IPS DF 6.9 (cell line): ENCODE measurements around the gene DDC.
"Not testable (repeated sequence)": the region's sequence is repeated elsewhere in the genome, so short reads cannot be mapped to it uniquely, and the experiment has no call there.

Experiments
- DNase-seq: peaks from one replicate; pipeline ENCODE4 v3.0.0-alpha.2; 2013; ENCODE audit warnings: low read depth, low spot score
- H3K27ac ChIP-seq: one replicate; pipeline ENCODE4 v1.5.1; 2013; ENCODE audit warnings: low read length, control low read depth
- H3K27me3 ChIP-seq: 2 replicates; pipeline ENCODE4 v1.6.1; 2013; ENCODE audit warnings: mild to moderate bottlenecking, low read length; ENCODE audit not compliant: control insufficient read depth, insufficient read depth
- H3K36me3 ChIP-seq: 2 replicates; pipeline ENCODE4 v1.6.1; 2013; ENCODE audit warnings: low read length; ENCODE audit not compliant: control insufficient read depth, insufficient read depth
- H3K4me1 ChIP-seq: 2 replicates; pipeline ENCODE4 v1.6.1; 2013; ENCODE audit warnings: low read length; ENCODE audit not compliant: control insufficient read depth, insufficient read depth
- H3K4me3 ChIP-seq: 2 replicates; pipeline ENCODE4 v1.5.1; 2013; ENCODE audit warnings: mild to moderate bottlenecking, low read length
- H3K9me3 ChIP-seq: 2 replicates; pipeline ENCODE4 v1.6.1; 2013; ENCODE audit warnings: low read length, inconsistent platforms; ENCODE audit not compliant: control insufficient read depth, insufficient read depth
- WGBS: extraction: QIAGEN DNeasy Blood & Tissue Kit; methylation state at CpG from one replicate; pipeline ENCODE4 v1.1.7; 2013; ENCODE audit warnings: mixed read lengths, missing lambda C conversion rate; ENCODE audit not compliant: insufficient read length, insufficient coverage; 5-methylcytosine and 5-hydroxymethylcytosine counted together

The DDC gene

DNA sequence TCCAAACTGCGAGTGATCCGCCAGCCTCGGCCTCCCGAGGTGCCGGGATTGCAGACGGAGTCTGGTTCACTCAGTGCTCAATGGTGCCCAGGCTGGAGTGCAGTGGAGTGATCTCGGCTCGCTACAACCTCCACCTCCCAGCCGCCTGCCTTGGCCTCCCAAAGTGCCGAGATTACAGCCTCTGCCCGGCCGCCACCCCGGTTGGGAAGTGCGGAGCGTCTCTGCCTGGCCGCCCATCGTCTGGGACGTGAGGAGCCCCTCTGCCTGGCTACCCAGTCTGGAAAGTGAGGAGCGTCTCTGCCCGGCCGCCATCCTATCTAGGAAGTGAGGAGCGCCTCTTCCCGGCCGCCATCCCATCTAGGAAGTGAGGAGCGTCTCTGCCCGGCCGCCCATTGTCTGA lies 106.0 kb downstream of the DDC start:
- H3K36me3 ChIP-seq, H3K27ac ChIP-seq, H3K4me3 ChIP-seq, H3K9me3 ChIP-seq, H3K27me3 ChIP-seq, H3K4me1 ChIP-seq, DNase-seq: not testable (repeated sequence)
- WGBS = no CpG with 5 or more reads among the region's 27 CpGs

DNA sequence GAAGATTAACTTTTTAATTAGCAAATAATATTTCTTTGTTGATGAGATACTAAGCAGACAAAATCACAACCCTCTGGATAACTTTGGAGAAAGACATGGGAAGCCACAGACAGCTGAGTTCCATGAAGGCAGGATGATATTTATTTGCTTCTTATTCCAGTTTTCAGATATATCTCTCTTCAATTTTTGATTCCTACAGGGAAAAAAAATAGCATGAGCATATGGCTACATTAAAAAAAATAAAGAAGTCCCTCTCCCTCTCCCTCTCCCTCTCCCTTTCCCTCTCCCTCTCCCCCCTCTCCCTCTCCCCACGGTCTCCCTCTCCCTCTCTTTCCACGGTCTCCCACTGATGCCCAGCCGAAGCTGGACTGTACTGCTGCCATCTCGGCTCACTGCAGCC lies 106.6 kb downstream of the DDC start:
- not testable (repeated sequence) for H3K27ac ChIP-seq, DNase-seq, H3K36me3 ChIP-seq, H3K9me3 ChIP-seq, H3K27me3 ChIP-seq, H3K4me3 ChIP-seq, H3K4me1 ChIP-seq
- WGBS = no CpG with 5 or more reads among the region's 4 CpGs

DNA sequence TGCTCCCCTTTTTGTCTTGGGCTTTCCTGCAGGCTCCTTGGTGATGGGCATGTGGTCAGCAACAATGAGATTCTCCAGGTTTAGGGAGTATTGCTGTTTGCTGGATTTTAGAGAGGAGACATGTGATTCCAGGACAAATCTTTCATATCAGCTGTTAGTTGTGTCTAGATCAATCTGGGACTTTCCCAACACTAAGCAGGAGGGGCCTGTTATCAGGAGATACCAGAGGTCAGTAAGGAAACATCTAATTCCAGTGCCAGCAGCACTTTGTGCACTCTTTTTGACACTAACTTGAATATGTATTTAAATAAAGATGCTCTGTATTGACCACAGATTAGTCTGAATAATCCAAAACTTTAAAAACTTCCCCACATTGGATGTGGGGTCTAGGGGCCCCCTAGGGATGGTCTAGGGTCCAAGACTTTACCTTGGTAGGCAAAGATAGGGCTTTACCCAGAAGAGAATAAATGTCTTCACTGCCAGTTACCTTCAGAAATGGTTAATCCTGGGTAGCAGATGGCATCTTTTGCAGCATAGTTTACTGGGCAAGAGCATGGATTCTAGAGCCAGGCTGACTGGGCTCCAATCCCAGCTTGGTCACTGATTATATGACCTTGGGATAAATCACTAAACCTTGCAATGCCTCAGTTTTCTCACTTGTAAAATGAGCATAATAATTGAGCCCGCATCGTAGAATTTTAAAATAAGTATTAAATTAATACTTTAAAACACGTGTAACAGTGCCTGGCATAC lies 108.7 kb downstream of the DDC start:
- Histone ChIP-seq H3K4me1 (no peaks in the 10 kb centered on the region), H3K27ac (no peak overlapping the region), H3K4me3 (no peak overlapping the region), H3K27me3 (no peaks in the 10 kb centered on the region), H3K9me3 (no peaks in the 10 kb centered on the region; the same call in 1 of the 2 replicates), H3K36me3 (no peaks in the 10 kb centered on the region)
- DNase-seq = no peak
- no CpG with 5 or more reads among the region's 3 CpGs for WGBS

DNA sequence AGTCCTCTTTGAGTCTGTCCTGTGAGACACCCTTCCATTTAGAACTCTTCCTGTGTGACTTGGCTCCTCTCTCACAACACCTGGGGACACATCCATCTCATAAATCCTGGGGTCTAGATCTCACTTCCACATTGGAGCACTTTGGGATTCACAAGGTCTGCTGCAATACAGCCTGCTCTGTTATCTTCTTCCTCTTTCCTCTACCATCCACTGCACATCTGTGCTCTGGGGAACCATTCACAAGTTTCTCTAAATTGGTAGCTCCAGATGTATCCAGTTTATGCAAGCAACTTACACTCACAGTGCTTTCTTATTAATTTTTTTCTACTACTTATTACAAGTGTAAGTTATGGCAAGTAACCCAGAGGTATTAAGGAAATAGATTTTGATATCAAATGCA lies 109.5 kb downstream of the DDC start:
- H3K4me1 ChIP-seq = 0 out of 2 replicates have a peak, but pooled peaks cover 2% of the 10 kb centered on the region
- H3K9me3 ChIP-seq = no peaks in the 10 kb centered on the region; the same call in 1 of the 2 replicates
- H3K27ac ChIP-seq = no peak overlapping the region
- no peaks in the 10 kb centered on the region for H3K36me3 ChIP-seq
- H3K4me3 ChIP-seq = no peak overlapping the region
- DNase-seq = no peak
- no peaks in the 10 kb centered on the region for H3K27me3 ChIP-seq

DNA sequence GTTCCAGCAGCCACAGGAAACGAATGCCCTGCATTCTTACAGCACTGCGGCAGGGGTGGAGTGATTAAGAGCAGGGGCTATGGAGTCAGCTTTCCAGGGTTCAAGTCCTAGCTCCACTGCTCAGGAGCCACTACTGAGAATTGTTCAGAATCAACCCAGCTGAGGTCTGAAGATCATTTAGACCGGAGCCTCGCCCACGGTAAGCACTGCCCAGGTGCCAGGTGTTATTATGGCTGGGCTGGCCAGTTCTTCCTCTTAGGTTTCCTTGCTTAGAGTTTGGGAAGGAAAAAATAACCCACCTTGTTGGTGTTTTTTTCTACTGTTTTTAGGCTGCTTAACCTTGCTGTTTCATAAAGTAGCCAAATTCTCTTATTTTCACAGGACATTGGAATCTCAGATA lies 110.2 kb downstream of the DDC start:
- Histone ChIP-seq H3K4me1 (0 out of 2 replicates have a peak, but pooled peaks cover 3% of the 10 kb centered on the region), H3K4me3 (no peak overlapping the region), H3K27ac (no peak overlapping the region), H3K27me3 (no peaks in the 10 kb centered on the region), H3K36me3 (no peaks in the 10 kb centered on the region), H3K9me3 (no peaks in the 10 kb centered on the region; the same call in 1 of the 2 replicates)
- DNase-seq = no peak
- no CpG with 5 or more reads among the region's 5 CpGs for WGBS

DNA sequence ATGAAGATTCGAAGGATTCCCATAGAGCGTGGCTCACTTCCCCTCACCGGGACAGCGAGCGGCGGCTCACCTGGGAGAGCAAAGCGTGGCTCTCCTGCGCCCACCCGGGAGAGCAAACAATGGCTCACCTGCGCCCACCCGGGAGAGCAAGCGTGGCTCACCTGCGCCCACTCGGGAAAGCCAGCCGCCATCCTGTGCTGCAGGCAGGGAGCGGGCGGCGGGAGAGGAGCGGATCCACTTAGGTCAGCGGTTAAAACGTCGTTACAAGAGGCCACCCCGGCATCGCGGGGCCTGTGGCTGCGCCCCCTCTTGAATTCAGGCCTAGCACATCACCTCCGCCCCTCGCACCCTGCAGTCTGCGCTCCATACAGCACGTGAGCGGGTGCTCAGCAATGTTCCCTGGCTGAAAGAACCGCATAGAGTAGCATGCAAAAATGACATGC lies 114.6 kb downstream of the DDC start:
- no peak for DNase-seq
- Histone ChIP-seq H3K27ac (no peak overlapping the region), H3K9me3 (no peaks in the 10 kb centered on the region), H3K4me3 (peak overlapping the region; percentile 88; the same call in 1 of the 2 replicates), H3K36me3 (no peaks in the 10 kb centered on the region), H3K4me1 (0 out of 2 replicates have a peak, but pooled peaks cover 3% of the 10 kb centered on the region), H3K27me3 (no peaks in the 10 kb centered on the region)
- WGBS = no CpG with 5 or more reads among the region's 32 CpGs

DNA sequence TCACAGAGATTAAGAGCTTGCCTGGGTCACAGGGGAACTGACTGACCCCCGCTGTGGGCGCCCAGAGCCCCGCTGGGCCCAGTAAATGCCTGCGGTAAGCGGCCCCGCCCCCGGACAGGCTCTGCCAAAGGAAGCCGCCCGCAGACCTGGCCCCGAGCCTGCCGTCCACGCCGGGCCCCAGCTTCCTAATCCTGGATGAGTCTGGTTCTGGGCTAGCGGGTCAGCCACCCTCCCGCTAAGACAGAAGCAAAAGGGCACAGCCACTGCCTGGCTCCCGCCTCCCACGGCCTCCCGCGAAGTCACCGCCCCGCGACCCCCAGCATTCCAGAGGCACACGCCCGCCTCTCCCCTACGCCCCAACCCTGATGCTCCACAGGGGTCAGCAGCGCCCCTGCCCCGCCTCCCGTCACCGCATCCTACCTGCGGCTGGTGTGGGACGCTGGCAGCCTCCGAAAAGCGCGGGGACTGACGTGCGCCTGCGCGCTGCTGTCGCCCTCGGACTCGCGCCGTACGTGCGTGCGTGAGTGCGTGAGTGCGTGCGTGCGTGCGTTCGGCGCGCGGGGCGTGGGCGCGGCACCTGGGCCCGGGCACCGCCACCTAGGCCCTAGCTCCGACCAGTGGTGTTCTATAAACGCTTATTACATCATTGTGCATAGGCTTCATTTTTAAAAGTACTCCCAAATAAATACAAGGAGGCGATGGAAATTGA lies 115.2 kb downstream of the DDC start, which contains the start of gene FIGNL1:
TSS of gene FIGNL1 (minus strand) at position 470 of the 709 bp plus-strand sequence. CDS start 3,063 bp downstream, outside the sequence.
- Histone ChIP-seq H3K4me3 (peak within 1 kb of the TSS; percentile 88), H3K27ac (no peak within 1 kb of the TSS), H3K27me3 (no peaks in the 10 kb centered on the region)

DNA sequence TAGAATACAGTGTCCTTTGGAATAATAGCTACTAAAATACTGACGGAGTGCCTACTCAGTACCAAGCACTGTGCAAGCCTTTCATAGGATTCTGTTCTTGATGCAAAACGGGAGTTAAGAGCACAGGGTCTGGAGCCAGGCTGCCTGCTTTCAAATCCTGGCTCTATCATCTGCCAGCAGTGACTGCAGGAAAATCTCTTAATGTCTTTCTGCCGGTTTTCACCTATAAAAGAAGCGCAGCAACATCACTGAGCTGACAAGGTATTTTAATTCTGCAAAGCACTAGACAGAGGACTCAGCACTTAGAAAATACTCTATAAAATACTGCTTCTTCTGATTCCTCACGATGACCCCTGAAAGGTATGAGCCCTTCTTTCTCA lies 115.7 kb downstream of the DDC start:
- no CpG with 5 or more reads among the region's 5 CpGs for WGBS
- DNase-seq = no peak
- Histone ChIP-seq H3K4me1 (0 out of 2 replicates have a peak, but pooled peaks cover 3% of the 10 kb centered on the region), H3K9me3 (no peaks in the 10 kb centered on the region), H3K36me3 (no peaks in the 10 kb centered on the region), H3K27ac (no peak overlapping the region), H3K4me3 (peak overlapping the region; percentile 88; the same call in 1 of the 2 replicates), H3K27me3 (no peaks in the 10 kb centered on the region)

More for the DNA sequence above, 115.2 kb downstream of the DDC start, which contains the start of gene FIGNL1:
- peak; percentile 22 for DNase-seq
- WGBS = no CpG with 5 or more reads among the region's 63 CpGs
- Histone ChIP-seq H3K4me1 (0 out of 2 replicates have a peak, but pooled peaks cover 3% of the 10 kb centered on the region), H3K9me3 (no peaks in the 10 kb centered on the region), H3K36me3 (no peaks in the 10 kb centered on the region)

DNA sequence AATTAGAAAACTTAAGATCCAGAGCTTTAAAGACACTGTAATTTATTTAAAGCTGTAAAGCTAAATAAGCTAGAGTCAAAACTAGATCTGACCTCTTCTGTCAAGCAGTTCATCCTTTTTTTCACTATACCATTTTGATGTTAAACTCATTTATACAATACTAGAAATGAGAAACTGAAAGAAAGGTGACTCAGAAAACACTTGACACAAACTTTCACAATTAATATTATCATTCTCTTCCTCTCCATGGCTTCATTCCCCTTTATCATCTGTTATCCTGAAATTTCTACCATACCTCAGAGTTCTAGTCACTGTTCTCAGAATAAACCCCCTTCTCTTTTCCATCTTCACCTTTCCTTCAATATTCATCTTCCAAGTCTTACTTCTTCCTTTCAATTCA lies 116.4 kb downstream of the DDC start:
- Histone ChIP-seq H3K4me1 (0 out of 2 replicates have a peak, but pooled peaks cover 3% of the 10 kb centered on the region), H3K27me3 (no peaks in the 10 kb centered on the region), H3K9me3 (no peaks in the 10 kb centered on the region), H3K4me3 (no peak overlapping the region), H3K27ac (no peak overlapping the region), H3K36me3 (no peaks in the 10 kb centered on the region)
- no peak for DNase-seq

DNA sequence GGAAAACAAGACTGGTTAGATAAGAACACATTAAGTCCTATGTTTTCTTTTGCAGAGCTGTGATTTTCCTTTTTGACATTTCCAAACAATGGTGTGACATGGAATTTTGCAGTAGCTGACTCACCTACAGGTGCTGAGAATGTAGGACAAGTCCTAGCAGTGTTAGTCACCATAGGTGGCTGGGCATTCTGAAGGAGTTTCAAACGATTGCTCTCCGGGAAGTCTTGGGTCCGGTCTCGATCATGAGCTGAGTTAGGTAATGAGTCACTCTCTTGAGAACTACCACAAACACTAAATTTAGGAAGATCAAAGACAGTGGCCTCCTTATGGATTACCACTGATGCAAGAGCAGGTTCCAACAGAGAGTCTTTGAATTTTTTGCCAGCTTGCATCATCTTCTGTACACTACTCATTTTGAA lies 118.7 kb downstream of the DDC start:
- H3K27me3 ChIP-seq = no peaks in the 10 kb centered on the region
- no peak overlapping the region for H3K4me3 ChIP-seq
- no peak for DNase-seq
- H3K36me3 ChIP-seq = no peaks in the 10 kb centered on the region
- H3K9me3 ChIP-seq = no peaks in the 10 kb centered on the region
- H3K4me1 ChIP-seq = 0 out of 2 replicates have a peak, but pooled peaks cover 3% of the 10 kb centered on the region
- no CpG with 5 or more reads among the region's 4 CpGs for WGBS
- H3K27ac ChIP-seq = no peak overlapping the region
